ENCODE data around the gene JRKL.

GRCh38 chr11:96412761-96413381 lies 23.1 kb downstream of the JRKL start:
- TF ChIP-seq CTCF (IDR thresholded peaks at IDR 0.05) (no peak), POLR2A (IDR thresholded peaks at IDR 0.05) (no peak), POLR2AphosphoS5 (IDR thresholded peaks at IDR 0.05) (no peak)
